HL-60 (cell line): ENCODE data around the gene STON2.

Source experiments
- DNase-seq, 2 experiments: peaks; one replicate each; pipeline ENCODE4 v3.0.0-alpha.2; 2010 to 2020; ENCODE audit warnings: low read depth in 1 of 2, low spot score in 1 of 2
- H3K27ac ChIP-seq: fragments of 250-450 bp; sonication (Bioruptor Pico); replicated peaks from 2 replicates; pipeline ENCODE4 v1.5.1; 2020; ENCODE audit warnings: mild to moderate bottlenecking, moderate library complexity
- H3K27me3 ChIP-seq: fragments of 250-450 bp; sonication (Bioruptor Pico); 2 replicates; pipeline ENCODE4 v1.5.1; 2021; ENCODE audit warnings: mild to moderate bottlenecking, moderate library complexity; ENCODE audit not compliant: insufficient read depth, poor library complexity, severe bottlenecking
- H3K4me3 ChIP-seq: replicated peaks from 2 replicates; pipeline ENCODE4 v1.5.1; 2011; ENCODE audit warnings: mild to moderate bottlenecking, control low read depth, low read length; ENCODE audit not compliant: insufficient read depth
- CTCF ChIP-seq: IDR thresholded peaks from one replicate; pipeline ENCODE4 v1.5.1; 2011; ENCODE audit warnings: low read length, control low read depth, inconsistent platforms; ENCODE audit not compliant: insufficient read depth
- GABPA ChIP-seq: IDR thresholded peaks from 2 replicates; pipeline ENCODE4 v1.6.1; 2012; ENCODE audit warnings: low read depth
- POLR2AphosphoS5 ChIP-seq: IDR thresholded peaks from 2 replicates; pipeline ENCODE4 v1.6.1; 2012; ENCODE audit warnings: low read depth
- REST ChIP-seq: IDR thresholded peaks from 2 replicates; pipeline ENCODE4 v1.6.1; 2012; ENCODE audit warnings: low read depth; ENCODE audit not compliant: insufficient replicate concordance
- SPI1 ChIP-seq: IDR thresholded peaks from 2 replicates; pipeline ENCODE4 v1.6.1; 2012; ENCODE audit warnings: low read depth, mild to moderate bottlenecking, borderline replicate concordance

STON2 gene

GRCh38 chr14:81235096-81235495 is 165.0 kb downstream of the STON2 start:
- no peak for TF ChIP-seq GABPA
- TF ChIP-seq CTCF = no peak
- TF ChIP-seq POLR2AphosphoS5 = no peak
- no peak for TF ChIP-seq SPI1
- TF ChIP-seq REST = no peak
- no peak overlapping the region for H3K4me3 ChIP-seq
- no peak overlapping the region for H3K27ac ChIP-seq
- no peak for DNase-seq
- H3K27me3 ChIP-seq = no peaks in the 10 kb centered on the region

- no peaks in the 10 kb centered on the region for H3K27me3 ChIP-seq
- DNase-seq = no peak
- no peak overlapping the region for H3K27ac ChIP-seq
- TF ChIP-seq POLR2AphosphoS5 (no peak), CTCF (no peak), REST (no peak), GABPA (no peak)
- H3K4me3 ChIP-seq = no peak overlapping the region
These were observed 165.8 kb downstream of the STON2 start for GRCh38 chr14:81234278-81234677.

- H3K27ac ChIP-seq = no peak overlapping the region
- no peak overlapping the region for H3K4me3 ChIP-seq
- TF ChIP-seq CTCF = no peak
- TF ChIP-seq POLR2AphosphoS5 = no peak
- TF ChIP-seq REST = no peak
- TF ChIP-seq SPI1 = no peak
- TF ChIP-seq GABPA = no peak
- H3K27me3 ChIP-seq = no peaks in the 10 kb centered on the region
- DNase-seq = no peak
These were observed 166.5 kb downstream of the STON2 start for GRCh38 chr14:81233615-81234014.
